ENCODE results near the gene FSD1L. TPM values are rescaled to one million over a fixed set of nuclear protein-coding genes. Genes with fewer than 3 reads are reported as not detected.

FSD1L gene
- total RNA-seq, 1 experiment from 2014 or later, result 5.5 TPM

GRCh38 chr9:105421864-105422263 is 26.0 kb upstream of the FSD1L start:
- H3K27me3 Mint-ChIP-seq (ENCODE audit: low read depth), result no peaks in the 10 kb centered on the region; the same call in 1 of the 2 replicates
- Histone ChIP-seq H3K79me1 (ENCODE audit: insufficient read depth, low read depth, low read length, poor library complexity, severe bottlenecking) (no peaks in the 10 kb centered on the region), H3K23ac (ENCODE audit: insufficient read length, low read depth, low read length) (no peak overlapping the region), H2BK20ac (ENCODE audit: low read depth, low read length, poor library complexity, severe bottlenecking) (no peak overlapping the region), H3K27ac (ENCODE audit: insufficient read length, low read depth, low read length) (no peak overlapping the region), H4K5ac (ENCODE audit: insufficient read length, low read depth, low read length) (no peak overlapping the region), H2BK120ac (ENCODE audit: low read depth, low read length, poor library complexity, severe bottlenecking) (no peak overlapping the region), H3K56ac (ENCODE audit: insufficient read length, low read depth, low read length) (no peak overlapping the region), H2AK5ac (ENCODE audit: insufficient read length, low read length) (no peak overlapping the region), H3K4me2 (ENCODE audit: insufficient read depth, insufficient read length, low read length) (no peak overlapping the region), H3K27me3 (ENCODE audit: insufficient read depth, low read length) (no peaks in the 10 kb centered on the region), H4K20me1 (ENCODE audit: control insufficient read depth, insufficient read depth, insufficient read length) (no peaks in the 10 kb centered on the region), H3K79me2 (ENCODE audit: insufficient read depth, low read length) (no peaks in the 10 kb centered on the region), H3K14ac (ENCODE audit: insufficient read depth, low read length) (no peak overlapping the region), H4K91ac (ENCODE audit: insufficient read length, low read depth, low read length) (no peak overlapping the region), H2BK12ac (ENCODE audit: insufficient read length, low read depth, low read length) (no peak overlapping the region), H3T11ph (ENCODE audit: low read length) (no peak overlapping the region), H3K23me2 (ENCODE audit: insufficient read length, low read depth, low read length, poor library complexity, severe bottlenecking) (no peaks in the 10 kb centered on the region), H2BK5ac (ENCODE audit: insufficient read length, low read length) (no peak overlapping the region), H2BK15ac (ENCODE audit: low read depth, low read length) (no peak overlapping the region), H2AFZ (ENCODE audit: low read length) (no peak overlapping the region), H4K8ac (replicated peaks; ENCODE audit: insufficient read length, low read depth, low read length) (no peak overlapping the region), H3K4me1 (ENCODE audit: insufficient read depth, low read length) (no peaks in the 10 kb centered on the region), H3K9me3 (ENCODE audit: control insufficient read depth, low read depth, low read length) (no peaks in the 10 kb centered on the region), H3K18ac (ENCODE audit: insufficient read length, low read depth, low read length) (no peak overlapping the region), H3K9ac (ENCODE audit: extremely low read depth, insufficient read length, low read length) (no peak overlapping the region), H3K4ac (ENCODE audit: low read depth, low read length) (no peak overlapping the region)
- no peaks in the 10 kb centered on the region; a peak in 1 of 7 replicates for H3K36me3 Mint-ChIP-seq (ENCODE audit: insufficient read depth in 1 of 3, low read depth in 3 of 3)
- no peaks in the 10 kb centered on the region for H3K4me1 Mint-ChIP-seq
- 0 out of 5 replicates have a peak, but pooled peaks cover 0 to 3% of the 10 kb centered on the region in 2 experiments for H3K9me3 Mint-ChIP-seq
- H3K4me3 Mint-ChIP-seq, result no peak overlapping the region
- no peak overlapping the region for H3K27ac Mint-ChIP-seq
- DNase-seq, result no peak
- WGBS (ENCODE audit: extremely low coverage, insufficient read length, low lambda C conversion rate), result no CpG with 5 or more reads among the region's 5 CpGs
- TF ChIP-seq CTCF (conservative IDR thresholded peaks at IDR 0.05), result no peak

All from H9 (cell line).